HG03442 (cell line): ENCODE data around the gene CLIC4.
"Not testable (repeated sequence)": the region's sequence is repeated elsewhere in the genome, so short reads cannot be mapped to it uniquely, and the experiment has no call there.

Source experiments
- ATAC-seq: cut with Tn5 transposase; IDR thresholded peaks from one replicate; pipeline ENCODE4 v1.9.1; 2021; ENCODE audit warnings: mild to moderate bottlenecking, moderate library complexity; ENCODE audit not compliant: unreplicated experiment

Gene CLIC4

GRCh38 chr1:24769656-24770651 lies 24.7 kb downstream of the CLIC4 start:
- ATAC-seq: no peak

- no peak for ATAC-seq
These were observed 25.6 kb downstream of the CLIC4 start for GRCh38 chr1:24770881-24771280.

GRCh38 chr1:24771574-24771973 lies 26.3 kb downstream of the CLIC4 start:
- no peak for ATAC-seq

- ATAC-seq: no peak
These were observed 28.4 kb downstream of the CLIC4 start for GRCh38 chr1:24773618-24774017.

GRCh38 chr1:24775348-24775747 lies 30.1 kb downstream of the CLIC4 start:
- ATAC-seq: no peak

- ATAC-seq: no peak
These were observed 30.7 kb downstream of the CLIC4 start for GRCh38 chr1:24775916-24776315.

- ATAC-seq: no peak
These were observed 31.6 kb downstream of the CLIC4 start for GRCh38 chr1:24776821-24777220.

- ATAC-seq: no peak
These were observed 32.9 kb downstream of the CLIC4 start for GRCh38 chr1:24778141-24778540.

- not testable (repeated sequence) for ATAC-seq
These were observed 34.0 kb downstream of the CLIC4 start for GRCh38 chr1:24779199-24779598.

GRCh38 chr1:24779689-24780464 lies 34.6 kb downstream of the CLIC4 start:
- no peak for ATAC-seq

GRCh38 chr1:24780626-24781025 lies 35.4 kb downstream of the CLIC4 start:
- not testable (repeated sequence) for ATAC-seq

- no peak for ATAC-seq
These were observed 37.4 kb downstream of the CLIC4 start for GRCh38 chr1:24782689-24783088.

- no peak for ATAC-seq
These were observed 38.5 kb downstream of the CLIC4 start for GRCh38 chr1:24783713-24784112.

- ATAC-seq: no peak
These were observed 40.9 kb downstream of the CLIC4 start for GRCh38 chr1:24786191-24786590.

GRCh38 chr1:24790490-24790889 lies 45.2 kb downstream of the CLIC4 start:
- no peak for ATAC-seq

GRCh38 chr1:24793447-24794129 lies 48.3 kb downstream of the CLIC4 start:
- ATAC-seq: no peak

GRCh38 chr1:24794130-24794502 lies 48.9 kb downstream of the CLIC4 start:
- ATAC-seq: not testable (repeated sequence)

GRCh38 chr1:24795236-24795635 lies 50.0 kb downstream of the CLIC4 start:
- ATAC-seq: no peak

- no peak for ATAC-seq
These were observed 51.3 kb downstream of the CLIC4 start for GRCh38 chr1:24796524-24796923.

GRCh38 chr1:24799242-24799641 lies 54.0 kb downstream of the CLIC4 start:
- ATAC-seq: not testable (repeated sequence)

GRCh38 chr1:24801176-24801575 lies 55.9 kb downstream of the CLIC4 start:
- ATAC-seq: no peak
